ENCODE data around the gene TRPM7. TPM values are rescaled to one million over a fixed set of nuclear protein-coding genes. Genes with fewer than 3 reads are reported as not detected.
"Not testable (repeated sequence)": the region's sequence is repeated elsewhere in the genome, so short reads cannot be mapped to it uniquely, and the experiment has no call there.

TRPM7 gene
- total RNA-seq, 1 donor from 2014 or later, result 44.3 TPM

GRCh38 chr15:50633653-50634052 lies 52.9 kb downstream of the TRPM7 start:
- H3K36me3 ChIP-seq, result peaks cover 93% of the 10 kb centered on the region
- no peaks in the 10 kb centered on the region for H3K9me3 ChIP-seq
- no peaks in the 10 kb centered on the region for H3K27me3 ChIP-seq
- no peak overlapping the region for H3K4me3 ChIP-seq
- no peak for TF ChIP-seq CTCF (IDR thresholded peaks at IDR 0.05)
- intact Hi-C loops (cut with DNase I), result no loop called here
- no peak for ATAC-seq
- no peak overlapping the region for H3K27ac ChIP-seq
- no peak for DNase-seq
- no peaks in the 10 kb centered on the region for H3K4me1 ChIP-seq

GRCh38 chr15:50628421-50628820 lies 58.2 kb downstream of the TRPM7 start:
- Histone ChIP-seq H3K4me3 (no peak overlapping the region), H3K9me3 (no peaks in the 10 kb centered on the region), H3K27me3 (no peaks in the 10 kb centered on the region), H3K4me1 (no peaks in the 10 kb centered on the region), H3K36me3 (peaks cover 77% of the 10 kb centered on the region), H3K27ac (no peak overlapping the region)
- intact Hi-C loops (cut with DNase I), result no loop called here
- no peak for TF ChIP-seq CTCF (IDR thresholded peaks at IDR 0.05)
- no peak for ATAC-seq
- no peak for DNase-seq

GRCh38 chr15:50627351-50628055 lies 59.1 kb downstream of the TRPM7 start:
- peaks cover 76% of the 10 kb centered on the region for H3K36me3 ChIP-seq
- no peaks in the 10 kb centered on the region for H3K27me3 ChIP-seq
- ATAC-seq (no peak), DNase-seq (no peak)
- no peaks in the 10 kb centered on the region for H3K9me3 ChIP-seq
- H3K27ac ChIP-seq, result no peak overlapping the region
- no peak for TF ChIP-seq CTCF (IDR thresholded peaks at IDR 0.05)
- H3K4me1 ChIP-seq, result no peaks in the 10 kb centered on the region
- intact Hi-C loops (cut with DNase I), result no loop called here
- H3K4me3 ChIP-seq, result no peak overlapping the region

GRCh38 chr15:50624616-50625168 lies 61.9 kb downstream of the TRPM7 start:
- no peak for TF ChIP-seq CTCF (IDR thresholded peaks at IDR 0.05)
- Histone ChIP-seq H3K9me3 (no peaks in the 10 kb centered on the region), H3K27ac (no peak overlapping the region), H3K4me3 (no peak overlapping the region), H3K4me1 (no peaks in the 10 kb centered on the region), H3K36me3 (peaks cover 70% of the 10 kb centered on the region), H3K27me3 (no peaks in the 10 kb centered on the region)
- intact Hi-C loops (cut with DNase I), result no loop called here
- no peak for DNase-seq
- no peak for ATAC-seq

GRCh38 chr15:50622361-50622943 lies 64.1 kb downstream of the TRPM7 start:
- intact Hi-C loops (cut with DNase I); H3K4me3 ChIP-seq; H3K27ac ChIP-seq; H3K9me3 ChIP-seq; H3K4me1 ChIP-seq; H3K27me3 ChIP-seq; ATAC-seq; DNase-seq: not testable (repeated sequence)
- TF ChIP-seq CTCF (IDR thresholded peaks at IDR 0.05), result peak; percentile 31
- peaks cover 67% of the 10 kb centered on the region for H3K36me3 ChIP-seq

- H3K4me3 ChIP-seq; H3K9me3 ChIP-seq; ATAC-seq; DNase-seq; intact Hi-C loops (cut with DNase I); H3K27me3 ChIP-seq; H3K27ac ChIP-seq; H3K4me1 ChIP-seq: not testable (repeated sequence)
- H3K36me3 ChIP-seq, result peaks cover 87% of the 10 kb centered on the region
Measured at GRCh38 chr15:50616960-50617359, 69.6 kb downstream of the TRPM7 start.

- H3K4me1 ChIP-seq; DNase-seq; intact Hi-C loops (cut with DNase I); H3K27ac ChIP-seq; ATAC-seq; H3K4me3 ChIP-seq; H3K27me3 ChIP-seq; H3K9me3 ChIP-seq: not testable (repeated sequence)
- H3K36me3 ChIP-seq, result peaks cover 87% of the 10 kb centered on the region
Measured at GRCh38 chr15:50616554-50616953, 70.0 kb downstream of the TRPM7 start.
